C1 segment of cervical spinal cord (tissue), 14 donors: Measurements from ENCODE around the gene RARRES2.
"Not testable (repeated sequence)": the region's sequence is repeated elsewhere in the genome, so short reads cannot be mapped to it uniquely, and the experiment has no call there.

ENCODE experiments used
- DNase-seq, 14 donors: peaks; one replicate each; lab custom pipeline; 2025; lab: John Stamatoyannopoulos, UW

RARRES2 gene

GRCh38 chr7:150295027-150295426 is 46.4 kb downstream of the RARRES2 start:
- not testable (repeated sequence) for DNase-seq

DNA sequence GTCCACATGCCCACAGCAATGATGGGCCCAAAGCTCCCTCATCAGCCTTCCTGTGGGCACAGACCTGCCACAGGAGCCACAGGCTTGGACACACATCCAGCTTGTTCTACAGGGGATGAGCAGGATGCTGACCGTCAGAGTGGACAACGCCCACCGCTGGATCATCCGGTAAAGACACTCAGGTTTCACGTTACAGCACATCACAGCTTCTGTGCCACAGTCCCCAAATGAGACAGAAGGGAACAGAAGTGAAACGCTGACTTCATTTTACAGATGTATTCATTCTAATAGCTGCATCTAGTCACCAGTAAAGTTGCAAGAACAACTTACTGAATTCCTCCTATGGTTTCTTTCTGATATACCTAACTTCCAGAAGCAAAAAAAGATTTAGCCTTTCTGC is 51.1 kb downstream of the RARRES2 start:
- not testable (repeated sequence) for DNase-seq

DNA sequence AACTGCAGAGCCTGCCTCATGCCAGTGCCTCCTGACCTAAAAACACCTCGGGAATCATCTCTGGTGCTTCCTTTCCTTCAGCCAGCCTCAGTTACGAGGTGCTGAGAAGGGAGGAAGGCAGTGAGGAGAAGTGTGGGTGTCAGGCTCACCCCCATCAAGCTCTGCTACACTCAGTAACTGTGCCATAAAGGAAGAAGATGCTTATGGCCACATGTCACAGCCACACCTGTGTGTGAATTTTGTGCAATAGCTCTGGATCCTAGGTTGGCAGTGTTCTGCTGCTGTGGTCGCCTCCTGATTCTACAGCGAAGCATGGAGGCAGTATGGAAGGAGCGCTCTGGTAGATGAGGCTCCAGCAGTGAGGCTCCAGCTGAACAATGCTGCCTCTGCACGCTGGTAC is 52.6 kb downstream of the RARRES2 start:
- DNase-seq: not testable (repeated sequence)
